Pancreas (tissue), 10 donors: ENCODE data around the gene OST4. TPM values are rescaled to one million over a fixed set of nuclear protein-coding genes. Genes with fewer than 3 reads are reported as not detected.

Experiments
- ATAC-seq, 4 donors: fragments of 200-7000 bp; cut with Tn5 transposase; one replicate each; pipeline versions ENCODE4 v1.8.0 to v1.9.1; 2020; ENCODE audit warnings: mild to moderate bottlenecking in 4 of 4, moderate library complexity in 4 of 4
- DNase-seq, 6 donors: peaks; one replicate each; pipeline ENCODE4 v3.0.0-alpha.2; 2020
- FAIRE-seq: peaks from 2 replicates; lab custom pipeline; 2012; peaks lifted over from hg19 to GRCh38; lab: Jason Lieb, UNC
- H3K27ac ChIP-seq, 4 donors: fragments of 200-600 bp; sonication (generic); 1 replicate in 3 of 4; 2 replicates in 1 of 4; pipeline versions ENCODE4 v1.5.0 to v1.8.0; 2020
- H3K27me3 ChIP-seq, 4 donors: fragments of 200-600 bp; one replicate each; pipeline ENCODE4 v1.8.0; 2021
- H3K36me3 ChIP-seq, 3 donors: fragments of 200-600 bp; sonication (generic) in 1 of 3; one replicate each; pipeline versions ENCODE4 v1.5.0 to v1.8.0; 2020 to 2021
- H3K4me1 ChIP-seq, 3 donors: fragments of 200-600 bp; one replicate each; pipeline ENCODE4 v1.8.0; 2021
- H3K4me3 ChIP-seq, 4 donors: fragments of 200-600 bp; sonication (generic) in 2 of 4; one replicate each; pipeline versions ENCODE4 v1.5.0 to v1.8.0; 2020 to 2021
- H3K9me3 ChIP-seq, 4 donors: fragments of 200-600 bp; one replicate each; pipeline ENCODE4 v1.8.0; 2021
- CTCF ChIP-seq, 4 donors: fragments of 200-600 bp; sonication (generic) in 3 of 4; IDR thresholded peaks; one replicate each; pipeline versions ENCODE4 v1.5.0 to v1.8.0; 2021; ENCODE audit warnings: antibody characterized with exemption in 4 of 4
- WGBS, 2 donors: extraction: QIAGEN DNeasy Blood & Tissue Kit; methylation state at CpG; one replicate each; pipeline ENCODE4 v1.1.7; 2013; 5-methylcytosine and 5-hydroxymethylcytosine counted together
- intact Hi-C, 3 donors: fragments of 100-400 bp; cut with DNase I; formaldehyde crosslinking; loops; one replicate each; pipeline versions ENCODE4 v1.11.1 to v1.14.2; 2022
- polyA plus RNA-seq, 2 donors: library from polyadenylated mRNA; stranded (reverse); fragments of 200-250 nt; gene quantifications; one replicate each; pipeline ENCODE4 v1.2.3, GENCODE V29; 2013
- total RNA-seq, 6 donors: library from RNA; stranded (reverse); fragmentation: NEBNext Ultra II Directional in 4 of 6; extraction: Animal tissue kit (Norgen Biotek cat#: 25700) in 4 of 6; gene quantifications; one replicate each; pipeline versions ENCODE4 v1.2.1 to v1.2.4, GENCODE V29; 2021 to 2023
- donor health status: healthy with polysubstance abuse.
- donor health status: DM: no; HTN: no; CAD: no; lungs with moderate emphysema.
- donor health status: DM: no; HTN: no; CAD: no.
- donor health status: control.
- donor health status: control.
- donor health status: Bipolar disorder and iron deficiency.
- donor health status: DM: yes; HTN: yes; CAD: no.
- donor health status: DM: no; HTN: no; CAD: no.
- donor health status: DM: no; HTN: no; CAD: no.
- donor health status: DM: yes; HTN: yes; CAD: no.

The OST4 gene
- total and polyA plus RNA-seq, 8 donors: 76.6 to 188 (median 120) TPM

- DNase-seq (no peak), FAIRE-seq (no peak), ATAC-seq (no peak)
- Histone ChIP-seq H3K4me3 (no peak overlapping the region), H3K36me3 (peaks cover 15 to 61% (median 47%) of the 10 kb centered on the region in 3 donors), H3K27ac (no peak overlapping the region), H3K9me3 (no peaks in the 10 kb centered on the region), H3K4me1 (peaks cover 0 to under 1% (median 0%) of the 10 kb centered on the region in 3 donors), H3K27me3 (no peaks in the 10 kb centered on the region)
- TF ChIP-seq CTCF (IDR thresholded peaks at IDR 0.05): no peak
- 82 to 84% methylated on average over 8 of the region's 8 CpGs for WGBS, 2 donors
- intact Hi-C loops: no loop called here
These were observed 31.2 kb downstream of the OST4 start for GRCh38 chr2:27040282-27040681.

DNA sequence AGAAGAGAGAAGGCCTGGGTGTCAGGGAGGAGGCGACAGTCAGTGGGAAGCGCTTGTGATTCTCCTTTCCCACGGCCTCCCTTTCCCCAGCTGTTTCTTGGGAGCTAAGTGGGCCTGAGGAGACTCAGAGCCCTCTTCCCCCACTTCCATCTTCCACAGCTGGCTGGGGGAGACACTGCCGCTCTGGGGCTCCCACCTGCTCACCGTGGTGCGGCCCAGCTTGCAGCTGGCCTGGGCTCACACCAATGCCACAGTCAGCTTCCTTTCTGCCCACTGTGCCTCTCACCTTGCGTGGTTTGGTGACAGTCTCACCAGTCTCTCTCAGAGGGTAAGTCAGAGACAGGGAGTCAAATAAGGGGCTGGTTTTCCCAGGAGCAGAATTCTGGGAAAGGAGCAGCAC lies 31.6 kb downstream of the OST4 start:
- H3K4me3 ChIP-seq: no peak overlapping the region
- no peaks in the 10 kb centered on the region for H3K9me3 ChIP-seq
- peaks cover 15 to 63% (median 50%) of the 10 kb centered on the region in 3 donors for H3K36me3 ChIP-seq
- 95 to 97% methylated on average over 7 of the region's 7 CpGs for WGBS, 2 donors
- DNase-seq: no peak
- H3K4me1 ChIP-seq: peaks cover 0 to 4% (median under 1%) of the 10 kb centered on the region in 3 donors
- H3K27me3 ChIP-seq: no peaks in the 10 kb centered on the region
- intact Hi-C loops: no loop called here
- ATAC-seq: no peak
- no peak for TF ChIP-seq CTCF (IDR thresholded peaks at IDR 0.05)
- FAIRE-seq: no peak
- H3K27ac ChIP-seq: no peak overlapping the region

GRCh38 chr2:27039426-27039825 lies 32.0 kb downstream of the OST4 start:
- intact Hi-C loops: no loop called here
- FAIRE-seq (no peak), ATAC-seq (no peak), DNase-seq (no peak)
- no peak overlapping the region for H3K27ac ChIP-seq
- no peaks in the 10 kb centered on the region for H3K27me3 ChIP-seq
- H3K4me3 ChIP-seq: no peak overlapping the region
- TF ChIP-seq CTCF (IDR thresholded peaks at IDR 0.05): no peak
- peaks cover 0 to 7% (median 5%) of the 10 kb centered on the region in 3 donors for H3K4me1 ChIP-seq
- H3K9me3 ChIP-seq: no peaks in the 10 kb centered on the region
- 88 to 92% methylated on average over 6 of the region's 6 CpGs for WGBS, 2 donors
- H3K36me3 ChIP-seq: peaks cover 15 to 63% (median 50%) of the 10 kb centered on the region in 3 donors

DNA sequence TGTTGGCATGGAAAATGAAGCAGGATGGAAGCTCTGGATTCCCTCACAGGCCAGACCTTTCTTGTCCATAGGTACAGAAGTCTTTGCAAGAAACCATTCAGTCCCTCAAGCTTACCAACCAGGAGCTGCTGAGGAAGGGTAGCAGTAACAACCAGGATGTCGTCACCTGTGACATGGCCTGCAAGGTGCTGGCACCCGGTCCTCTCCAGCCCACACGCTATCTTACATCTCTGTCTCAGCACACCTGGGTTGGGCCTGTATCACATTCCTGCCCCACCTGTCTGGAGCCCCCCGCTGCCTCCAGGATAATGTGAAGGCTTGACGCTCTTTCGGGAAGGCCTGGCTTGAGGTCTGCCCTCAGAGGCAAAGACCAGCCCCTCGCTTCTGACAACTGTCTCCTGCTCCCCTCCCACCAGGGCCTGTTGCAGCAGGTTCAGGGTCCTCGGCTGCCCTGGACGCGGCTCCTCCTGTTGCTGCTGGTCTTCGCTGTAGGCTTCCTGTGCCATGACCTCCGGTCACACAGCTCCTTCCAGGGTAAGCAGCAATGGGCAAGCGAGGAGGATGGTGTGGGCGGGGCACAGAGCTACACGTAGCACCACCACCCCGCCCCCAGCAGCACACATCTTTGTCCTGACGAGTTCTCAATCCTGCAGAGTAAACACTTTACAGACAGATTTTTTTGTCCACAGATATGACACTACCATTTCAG lies 32.7 kb downstream of the OST4 start:
- peaks cover 0 to 12% (median 7%) of the 10 kb centered on the region in 3 donors for H3K4me1 ChIP-seq
- intact Hi-C loops: no loop called here
- no peak for ATAC-seq
- no peak for TF ChIP-seq CTCF (IDR thresholded peaks at IDR 0.05)
- DNase-seq: no peak
- no peaks in the 10 kb centered on the region for H3K9me3 ChIP-seq
- no peak for FAIRE-seq
- 88 to 89% methylated on average over 17 of the region's 17 CpGs for WGBS, 2 donors
- no peaks in the 10 kb centered on the region for H3K27me3 ChIP-seq
- peaks cover 15 to 63% (median 50%) of the 10 kb centered on the region in 3 donors for H3K36me3 ChIP-seq
- H3K4me3 ChIP-seq: no peak overlapping the region
- H3K27ac ChIP-seq: no peak overlapping the region

DNA sequence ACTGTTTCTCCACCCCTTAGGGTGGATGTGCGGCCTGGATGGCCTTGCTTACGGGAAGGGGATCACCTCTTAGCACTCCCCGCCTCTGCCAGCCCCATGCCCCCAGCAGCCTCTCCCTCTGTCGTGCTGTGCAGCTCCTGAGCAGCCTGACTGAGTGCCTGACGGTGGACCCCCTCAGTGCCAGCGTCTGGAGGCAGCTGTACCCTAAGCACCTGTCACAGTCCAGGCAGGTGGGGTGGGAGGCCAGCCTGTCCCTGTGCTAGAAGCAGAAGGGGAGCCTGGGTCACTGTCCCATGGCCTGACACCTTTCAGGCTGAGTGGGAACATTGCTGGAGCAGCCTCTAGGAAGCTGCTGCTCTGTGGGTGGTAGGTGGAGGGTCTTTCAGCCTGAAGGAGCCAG lies 33.4 kb downstream of the OST4 start:
- Histone ChIP-seq H3K4me1 (peaks cover 0 to 13% (median 7%) of the 10 kb centered on the region in 3 donors), H3K27ac (no peak overlapping the region), H3K27me3 (no peaks in the 10 kb centered on the region), H3K36me3 (peaks cover 15 to 63% (median 50%) of the 10 kb centered on the region in 3 donors), H3K9me3 (no peaks in the 10 kb centered on the region), H3K4me3 (no peak overlapping the region)
- no peak for FAIRE-seq
- DNase-seq: no peak
- 89% methylated on average over 6 of the region's 6 CpGs for WGBS, 2 donors
- intact Hi-C loops: no loop called here
- ATAC-seq: no peak
- TF ChIP-seq CTCF (IDR thresholded peaks at IDR 0.05): no peak
